Psoas muscle (tissue), 8 donors: ENCODE data around the gene KCNJ2. TPM values are rescaled to one million over a fixed set of nuclear protein-coding genes. Genes with fewer than 3 reads are reported as not detected.

ENCODE experiments used
- ATAC-seq, 4 donors: fragments of 200-7000 bp; cut with Tn5 transposase; one replicate each; pipeline ENCODE4 v1.9.1; 2020; ENCODE audit warnings: moderate library complexity in 3 of 4, mild to moderate bottlenecking in 2 of 4
- DNase-seq, 2 donors: peaks; one replicate each; pipeline ENCODE4 v3.0.0-alpha.2; 2020
- H3K27ac ChIP-seq: fragments of 200-600 bp; one replicate; pipeline ENCODE4 v1.8.0; 2022
- H3K27me3 ChIP-seq, 3 donors: fragments of 200-600 bp in 1 of 3; one replicate each; pipeline versions ENCODE4 v1.6.1 to v1.8.0; 2013 to 2022; ENCODE audit warnings: low read length in 2 of 3, mild to moderate bottlenecking in 2 of 3, moderate library complexity in 1 of 3; ENCODE audit not compliant: insufficient read depth in 3 of 3
- H3K36me3 ChIP-seq, 2 donors: fragments of 200-600 bp in 1 of 2; one replicate each; pipeline versions ENCODE4 v1.6.1 to v1.8.0; 2013 to 2022; ENCODE audit warnings: low read depth in 1 of 2, mild to moderate bottlenecking in 1 of 2, moderate library complexity in 1 of 2; ENCODE audit not compliant: insufficient read depth in 1 of 2
- H3K4me1 ChIP-seq: fragments of 200-600 bp; one replicate; pipeline ENCODE4 v1.8.0; 2022
- H3K4me3 ChIP-seq: fragments of 200-600 bp; one replicate; pipeline ENCODE4 v1.8.0; 2022; ENCODE audit warnings: mild to moderate bottlenecking
- H3K9me3 ChIP-seq: fragments of 200-600 bp; one replicate; pipeline ENCODE4 v1.8.0; 2022
- WGBS, 3 donors: extraction: QIAGEN DNeasy Blood & Tissue Kit; methylation state at CpG; one replicate each; pipeline versions ENCODE4 v1.1.6 to v1.1.7; 2013; 5-methylcytosine and 5-hydroxymethylcytosine counted together
- intact Hi-C, 2 donors: fragments of 100-400 bp; cut with DNase I; formaldehyde crosslinking; loops; one replicate each; pipeline versions ENCODE4 v1.11.0 to v1.14.2; 2022
- polyA plus RNA-seq, 3 donors: library from polyadenylated mRNA; stranded (reverse); fragments of 200-250 nt; gene quantifications; one replicate each; pipeline ENCODE4 v1.2.3, GENCODE V29; 2013
- total RNA-seq, 4 donors: library from RNA; stranded (reverse); fragmentation: NEBNext Ultra II Directional in 2 of 4; extraction: Animal tissue kit (Norgen Biotek cat#: 25700) in 2 of 4; gene quantifications; one replicate each; pipeline versions ENCODE4 v1.2.1 to v1.2.4, GENCODE V29; 2021 to 2023
- TF ChIP-seq, protein P1 (sequence below): fragments of 200-600 bp; IDR thresholded peaks from one replicate; pipeline ENCODE4 v1.8.0; 2022; ENCODE audit warnings: antibody characterized with exemption
- donor health status: healthy with polysubstance abuse.
- donor health status: DM: no; HTN: no; CAD: no; lungs with moderate emphysema.
- donor health status: Bipolar disorder and iron deficiency.
- donor health status: healthy.
- donor health status: DM: yes; HTN: yes; CAD: no.
- donor health status: DM: no; HTN: no; CAD: no.
- donor health status: DM: no; HTN: no; CAD: no.
- donor health status: DM: yes; HTN: yes; CAD: no.

The KCNJ2 gene
- total and polyA plus RNA-seq, 7 donors, result 0.33 to 17.7 (median 7.9) TPM

GRCh38 chr17:70121126-70121525 lies 48.2 kb upstream of the KCNJ2 start:
- TF ChIP-seq, protein P1, sequence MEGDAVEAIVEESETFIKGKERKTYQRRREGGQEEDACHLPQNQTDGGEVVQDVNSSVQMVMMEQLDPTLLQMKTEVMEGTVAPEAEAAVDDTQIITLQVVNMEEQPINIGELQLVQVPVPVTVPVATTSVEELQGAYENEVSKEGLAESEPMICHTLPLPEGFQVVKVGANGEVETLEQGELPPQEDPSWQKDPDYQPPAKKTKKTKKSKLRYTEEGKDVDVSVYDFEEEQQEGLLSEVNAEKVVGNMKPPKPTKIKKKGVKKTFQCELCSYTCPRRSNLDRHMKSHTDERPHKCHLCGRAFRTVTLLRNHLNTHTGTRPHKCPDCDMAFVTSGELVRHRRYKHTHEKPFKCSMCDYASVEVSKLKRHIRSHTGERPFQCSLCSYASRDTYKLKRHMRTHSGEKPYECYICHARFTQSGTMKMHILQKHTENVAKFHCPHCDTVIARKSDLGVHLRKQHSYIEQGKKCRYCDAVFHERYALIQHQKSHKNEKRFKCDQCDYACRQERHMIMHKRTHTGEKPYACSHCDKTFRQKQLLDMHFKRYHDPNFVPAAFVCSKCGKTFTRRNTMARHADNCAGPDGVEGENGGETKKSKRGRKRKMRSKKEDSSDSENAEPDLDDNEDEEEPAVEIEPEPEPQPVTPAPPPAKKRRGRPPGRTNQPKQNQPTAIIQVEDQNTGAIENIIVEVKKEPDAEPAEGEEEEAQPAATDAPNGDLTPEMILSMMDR, result no peak
- no peak overlapping the region for H3K4me3 ChIP-seq
- H3K27me3 ChIP-seq, result no peaks in the 10 kb centered on the region
- ATAC-seq, result no peak
- no peaks in the 10 kb centered on the region for H3K4me1 ChIP-seq
- 60 to 79% (median 73%) methylated on average over 3 of the region's 3 CpGs for WGBS, 3 donors
- no peaks in the 10 kb centered on the region for H3K9me3 ChIP-seq
- H3K36me3 ChIP-seq, result no peaks in the 10 kb centered on the region
- no peak for DNase-seq
- no peak overlapping the region for H3K27ac ChIP-seq
- intact Hi-C loops, result no loop called here

DNA sequence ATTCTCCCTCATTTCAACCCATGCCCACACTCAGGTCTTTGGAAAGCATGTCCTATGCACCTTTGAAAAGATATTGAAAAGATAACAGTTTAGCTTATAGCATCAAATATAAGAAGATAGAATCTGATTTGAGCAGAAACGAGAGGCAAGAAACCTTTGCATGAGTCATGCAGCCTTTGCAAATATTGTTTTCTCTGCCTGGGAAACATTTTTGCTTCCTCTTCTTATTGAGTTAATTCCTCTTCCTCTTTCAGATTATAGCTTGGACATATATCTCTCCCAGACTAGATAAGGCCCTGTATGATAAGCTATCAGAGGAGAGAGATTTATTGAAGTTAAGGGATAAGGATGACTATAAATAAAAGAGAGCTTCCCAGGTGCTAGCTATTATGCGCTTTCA lies 46.1 kb upstream of the KCNJ2 start:
- intact Hi-C loops, result no loop called here
- no peak overlapping the region for H3K27ac ChIP-seq
- 79 to 89% (median 80%) methylated on average over 2 of the region's 2 CpGs for WGBS, 3 donors
- no peaks in the 10 kb centered on the region for H3K4me1 ChIP-seq
- no peaks in the 10 kb centered on the region for H3K27me3 ChIP-seq
- no peak overlapping the region for H3K4me3 ChIP-seq
- no peaks in the 10 kb centered on the region for H3K9me3 ChIP-seq
- no peak for ATAC-seq
- DNase-seq, result no peak
- TF ChIP-seq, protein P1, result no peak
- no peaks in the 10 kb centered on the region for H3K36me3 ChIP-seq

- Histone ChIP-seq H3K9me3 (no peaks in the 10 kb centered on the region), H3K36me3 (no peaks in the 10 kb centered on the region), H3K4me3 (no peak overlapping the region), H3K4me1 (no peaks in the 10 kb centered on the region), H3K27ac (no peak overlapping the region), H3K27me3 (no peaks in the 10 kb centered on the region)
- intact Hi-C loops, result no loop called here
- DNase-seq (no peak), ATAC-seq (no peak)
- WGBS, 3 donors, result 84 to 90% (median 85%) methylated on average over 3 of the region's 3 CpGs
- TF ChIP-seq, protein P1, result no peak
Observed at GRCh38 chr17:70124723-70125122, 44.6 kb upstream of the KCNJ2 start.

GRCh38 chr17:70127221-70127873 lies 42.0 kb upstream of the KCNJ2 start:
- no peaks in the 10 kb centered on the region for H3K9me3 ChIP-seq
- H3K4me1 ChIP-seq, result peaks cover 13% of the 10 kb centered on the region
- TF ChIP-seq, protein P1, result no peak
- no peak overlapping the region for H3K27ac ChIP-seq
- H3K36me3 ChIP-seq, result no peaks in the 10 kb centered on the region
- H3K27me3 ChIP-seq, result no peaks in the 10 kb centered on the region
- DNase-seq, result no peak
- no peak for ATAC-seq
- WGBS, 3 donors, result 95 to 97% (median 95%) methylated on average over 6 of the region's 6 CpGs
- intact Hi-C loops, result no loop called here
- H3K4me3 ChIP-seq, result no peak overlapping the region

- H3K27ac ChIP-seq, result no peak overlapping the region
- 97 to 98% (median 97%) methylated on average over 23 of the region's 23 CpGs for WGBS, 3 donors
- DNase-seq, result no peak
- TF ChIP-seq, protein P1, result no peak
- no peaks in the 10 kb centered on the region for H3K9me3 ChIP-seq
- H3K27me3 ChIP-seq, result no peaks in the 10 kb centered on the region
- H3K36me3 ChIP-seq, result no peaks in the 10 kb centered on the region
- H3K4me1 ChIP-seq, result peaks cover 13% of the 10 kb centered on the region
- intact Hi-C loops, result no loop called here
- no peak overlapping the region for H3K4me3 ChIP-seq
- no peak for ATAC-seq
Observed at GRCh38 chr17:70128727-70129238, 40.5 kb upstream of the KCNJ2 start.
